T-helper 1 cell treated with Interleukin-12 subunit alpha and Interleukin-12 subunit beta and Interleukin-4 antibody, amounts not matched to agents 30 ng/mL and 1 ng/mL, for 36 hours (primary cell): ENCODE measurements around the gene GPR42. TPM values are rescaled to one million over a fixed set of nuclear protein-coding genes. Genes with fewer than 3 reads are reported as not detected.

Source experiments
- intact Hi-C: fragments of 100-400 bp; cut with micrococcal nuclease; formaldehyde crosslinking; loops from one replicate; pipeline ENCODE4 v1.15.1; 2024
- total RNA-seq: library from RNA; stranded (reverse); gene quantifications from 2 replicates; pipeline ENCODE4 v1.2.3, GENCODE V29; 2022

Gene GPR42
- total RNA-seq, 1 donor from 2014 or later = 0.27 TPM

DNA sequence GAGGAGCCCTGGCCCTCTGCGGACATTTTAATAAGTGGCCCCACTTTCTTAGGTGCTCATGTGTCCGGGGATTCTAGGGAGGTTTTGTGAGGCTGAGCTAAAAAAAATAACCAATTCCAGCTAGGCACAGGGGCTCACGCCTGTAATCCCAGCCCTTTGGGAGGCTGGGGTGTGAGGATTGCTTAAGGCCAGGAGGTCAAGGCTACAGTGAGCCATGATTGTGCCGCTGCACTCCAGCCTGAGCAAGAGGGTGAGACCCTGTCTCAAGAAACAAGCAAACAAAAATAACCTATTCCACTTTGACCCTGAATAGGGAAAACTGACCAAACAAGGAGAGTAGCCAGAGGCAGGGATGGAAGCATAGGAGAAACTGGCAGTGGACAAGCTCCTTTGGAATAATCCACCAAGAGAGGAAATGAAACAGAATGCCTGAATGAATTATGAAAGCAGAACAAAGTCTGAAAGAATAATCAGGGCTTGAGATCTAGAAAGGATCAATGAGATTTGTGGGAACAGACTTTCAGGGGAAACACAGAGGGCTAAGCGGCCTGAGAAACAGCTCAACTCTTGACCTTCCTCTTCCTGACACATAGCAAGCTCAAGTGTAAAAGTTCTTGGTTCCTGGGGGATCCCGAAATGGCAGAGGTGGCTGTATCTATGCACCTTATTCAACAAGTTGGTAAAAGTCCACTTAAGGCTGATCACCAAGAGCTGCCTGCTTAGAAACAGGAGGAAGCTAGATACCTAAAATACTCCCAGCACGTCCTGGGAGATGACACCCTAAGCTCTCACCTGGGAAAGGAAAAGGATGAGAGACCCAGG lies 47.1 kb downstream of the GPR42 start:
- intact Hi-C loops = no loop called here

DNA sequence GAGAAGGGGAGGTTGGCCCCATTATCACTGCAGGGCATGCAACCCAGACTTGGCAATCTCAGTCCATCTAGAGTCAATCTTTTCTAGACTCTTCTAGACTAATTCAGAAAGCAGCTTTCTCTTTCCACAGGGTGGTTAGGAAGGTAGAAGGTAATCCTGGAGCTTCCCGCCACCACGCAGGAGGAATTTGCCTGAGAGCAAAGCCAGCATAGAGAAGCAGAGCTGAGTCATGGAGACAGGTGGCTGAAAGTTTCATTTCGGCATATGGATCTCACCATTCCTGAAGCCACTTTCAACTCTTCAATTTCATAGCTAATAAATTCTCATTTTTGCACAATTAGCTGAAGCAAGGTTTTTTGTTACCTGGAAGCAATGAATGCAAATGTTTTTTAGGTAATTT lies 48.2 kb downstream of the GPR42 start:
- intact Hi-C loops = no loop called here

DNA sequence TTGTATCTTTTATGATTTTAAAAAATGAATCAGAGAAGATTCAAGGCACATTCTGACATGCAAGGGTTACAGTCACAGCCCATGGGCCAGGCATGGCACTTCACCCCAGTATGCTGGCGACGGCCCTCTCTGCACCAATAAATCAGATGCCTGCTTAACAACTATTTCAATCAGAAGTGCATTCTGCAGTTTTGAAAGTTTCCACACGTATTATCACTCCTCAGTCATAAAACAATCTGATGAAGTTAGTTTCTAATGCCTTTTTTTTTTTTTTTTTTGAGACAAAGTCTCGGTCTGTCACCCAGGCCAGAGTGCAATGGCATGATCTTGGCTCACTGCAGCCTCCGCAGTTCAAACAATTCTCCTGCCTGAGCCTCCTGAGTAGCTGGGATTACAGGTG lies 48.9 kb downstream of the GPR42 start:
- intact Hi-C loops = no loop called here

DNA sequence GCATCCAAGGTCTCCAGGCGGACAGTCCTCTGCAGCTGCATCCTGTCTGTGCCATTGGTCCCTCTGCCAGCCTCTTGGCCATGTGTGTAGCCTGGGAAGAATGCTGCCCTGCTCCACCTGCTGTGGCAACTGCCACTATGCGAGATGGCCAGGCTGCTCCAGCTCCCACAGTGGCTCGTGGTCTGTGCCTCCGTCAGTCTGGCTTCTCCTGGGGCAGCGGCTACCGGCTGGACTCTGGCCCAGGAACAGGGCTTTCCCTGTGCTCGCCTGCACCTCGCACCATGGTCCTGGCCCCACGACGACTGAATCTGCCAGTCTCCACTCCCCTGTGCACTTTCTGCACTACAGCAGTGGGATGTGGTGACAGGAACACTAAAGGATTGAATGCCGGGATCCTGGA lies 50.5 kb downstream of the GPR42 start:
- intact Hi-C loops = no loop called here

Other genes with a start within 250 kb of the GPR42 start
- 0.12 and 0.27 TPM in 2 replicates for gene LGI4, start 236.0 kb upstream of the GPR42 start, total RNA-seq
- not detected in 2 replicates for gene FXYD1, start 232.2 kb upstream of the GPR42 start, total RNA-seq
- gene FXYD7, start 227.8 kb upstream of the GPR42 start, total RNA-seq = 1.6 and 2.2 TPM in 2 replicates
- gene FXYD5, start 216.3 kb upstream of the GPR42 start, total RNA-seq = 350 and 365 TPM in 2 replicates
- not detected in 2 replicates for gene FAM187B, start 142.3 kb upstream of the GPR42 start, total RNA-seq
- gene LSR, start 122.1 kb upstream of the GPR42 start, total RNA-seq = 4.5 and 5.6 TPM in 2 replicates
- gene USF2, start 102.1 kb upstream of the GPR42 start, total RNA-seq = 138 and 161 TPM in 2 replicates
- gene HAMP, start 88.5 kb upstream of the GPR42 start, total RNA-seq = 0.51 and 0.54 TPM in 2 replicates
- 0.32 TPM in 1 of 2 replicates, not detected in the other for gene MAG, start 78.9 kb upstream of the GPR42 start, total RNA-seq
- gene CD22, start 41.9 kb upstream of the GPR42 start, total RNA-seq = 2.4 and 3.2 TPM in 2 replicates
- gene FFAR1, start 23.2 kb upstream of the GPR42 start, total RNA-seq = 0.07 and 0.17 TPM in 2 replicates
- 0.17 and 0.25 TPM in 2 replicates for gene FFAR3, start 12.6 kb upstream of the GPR42 start, total RNA-seq
- gene FFAR2, start 77.2 kb downstream of the GPR42 start, total RNA-seq = not detected in 2 replicates
- not detected in 2 replicates for gene KRTDAP, start 119.4 kb downstream of the GPR42 start, total RNA-seq
- not detected in 2 replicates for gene DMKN, start 142.6 kb downstream of the GPR42 start, total RNA-seq
- gene SBSN, start 157.2 kb downstream of the GPR42 start, total RNA-seq = not detected in 2 replicates
- not detected in 2 replicates for gene GAPDHS, start 162.4 kb downstream of the GPR42 start, total RNA-seq
- 55.0 and 60.2 TPM in 2 replicates for gene TMEM147, start 174.6 kb downstream of the GPR42 start, total RNA-seq
- not detected in 2 replicates for gene ATP4A, start 192.6 kb downstream of the GPR42 start, total RNA-seq
- gene PMIS2, start 215.1 kb downstream of the GPR42 start, total RNA-seq = not detected in 2 replicates
- gene HAUS5, start 241.7 kb downstream of the GPR42 start, total RNA-seq = 39.7 and 41.3 TPM in 2 replicates